PC-9 (cell line): ENCODE results near the gene SBNO2. TPM values are rescaled to one million over a fixed set of nuclear protein-coding genes. Genes with fewer than 3 reads are reported as not detected.
"Not testable (repeated sequence)": the region's sequence is repeated elsewhere in the genome, so short reads cannot be mapped to it uniquely, and the experiment has no call there.

ENCODE experiments used
- BruUV-seq: library from RNA; stranded (reverse); fragments of 400-500 nt; replicated peaks from 2 replicates; lab custom pipeline; 2021; lab: Mats Ljungman, UMichigan
- CTCF ChIA-PET: fragments of 300-600 bp; sonication (Branson Sonifier 250); formaldehyde crosslinking; loops from one replicate; lab custom pipeline; 2022; ENCODE audit warnings: antibody characterized with exemption; lab: Charles Lee
- POLR2A ChIA-PET: fragments of 300-600 bp; sonication (Branson Sonifier 250); formaldehyde crosslinking; loops from one replicate; lab custom pipeline; 2022; ENCODE audit warnings: antibody characterized with exemption; ENCODE audit not compliant: unreplicated experiment; lab: Charles Lee
- DNase-seq, 2 experiments: peaks; one replicate each; pipeline versions ENCODE4 v3.0.0 to v3.0.0-alpha.2; 2015 to 2022; ENCODE audit warnings: mixed read lengths in 1 of 2
- H2AFZ ChIP-seq: fragments of 200-600 bp; sonication (generic); 2 replicates; pipeline ENCODE4 v1.8.1; 2017; ENCODE audit warnings: antibody characterized with exemption
- H3F3A ChIP-seq: fragments of 200-600 bp; sonication (generic); 2 replicates; pipeline ENCODE4 v1.8.1; 2017; ENCODE audit warnings: antibody characterized with exemption, mild to moderate bottlenecking, low read depth; ENCODE audit not compliant: insufficient read depth
- H3K27ac ChIP-seq: fragments of 200-600 bp; sonication (generic); 2 replicates; pipeline ENCODE4 v1.6.1; 2016; ENCODE audit warnings: mixed run types
- H3K27me3 ChIP-seq: fragments of 200-600 bp; sonication (generic); 2 replicates; pipeline ENCODE4 v1.6.1; 2016; ENCODE audit warnings: low read depth, mixed run types; ENCODE audit not compliant: insufficient read depth
- H3K36me3 ChIP-seq: fragments of 200-600 bp; sonication (generic); 2 replicates; pipeline ENCODE4 v1.6.1; 2016; ENCODE audit warnings: low read depth, mixed run types
- H3K4me1 ChIP-seq: fragments of 200-600 bp; sonication (generic); replicated peaks from 2 replicates; pipeline ENCODE4 v1.6.1; 2016; ENCODE audit warnings: mixed run types; ENCODE audit not compliant: insufficient read depth
- H3K4me2 ChIP-seq: fragments of 200-600 bp; sonication (generic); 2 replicates; pipeline ENCODE4 v1.6.1; 2017; ENCODE audit warnings: mixed run types
- H3K4me3 ChIP-seq: fragments of 200-600 bp; sonication (generic); 2 replicates; pipeline ENCODE4 v1.6.1; 2016; ENCODE audit warnings: mixed run types
- H3K79me2 ChIP-seq: fragments of 200-600 bp; sonication (generic); 2 replicates; pipeline ENCODE4 v1.6.1; 2017; ENCODE audit warnings: low read depth, mixed run types
- H3K9me2 ChIP-seq: fragments of 200-600 bp; sonication (generic); 2 replicates; pipeline ENCODE4 v1.8.1; 2017; ENCODE audit warnings: mild to moderate bottlenecking; ENCODE audit not compliant: insufficient read depth
- H3K9me3 ChIP-seq: fragments of 200-600 bp; sonication (generic); 2 replicates; pipeline ENCODE4 v1.8.1; 2016; ENCODE audit warnings: low read depth; ENCODE audit not compliant: insufficient read depth
- H4K20me1 ChIP-seq: fragments of 200-600 bp; sonication (generic); 2 replicates; pipeline ENCODE4 v1.8.1; 2017; ENCODE audit not compliant: insufficient read depth
- EZH2 ChIP-seq: fragments of 200-600 bp; sonication (generic); IDR thresholded peaks from 2 replicates; pipeline ENCODE4 v1.8.0; 2017; ENCODE audit warnings: antibody characterized with exemption, low read depth
- intact Hi-C: fragments of 100-400 bp; cut with micrococcal nuclease; formaldehyde crosslinking; loops from one replicate; pipeline ENCODE4 v1.10.0; 2022; ENCODE audit not compliant: unreplicated experiment
- total RNA-seq: library from RNA; stranded (reverse); gene quantifications from 2 replicates; pipeline ENCODE4 v1.2.3, GENCODE V29; 2021
- TF ChIP-seq, protein P1 (sequence below): fragments of 200-600 bp; sonication (generic); conservative IDR thresholded peaks from 2 replicates; pipeline ENCODE4 v1.6.1; 2017; ENCODE audit warnings: mixed run types, antibody characterized with exemption, mild to moderate bottlenecking, moderate library complexity

SBNO2 gene
- total RNA-seq, 1 experiment from 2014 or later: 82.4 TPM

DNA sequence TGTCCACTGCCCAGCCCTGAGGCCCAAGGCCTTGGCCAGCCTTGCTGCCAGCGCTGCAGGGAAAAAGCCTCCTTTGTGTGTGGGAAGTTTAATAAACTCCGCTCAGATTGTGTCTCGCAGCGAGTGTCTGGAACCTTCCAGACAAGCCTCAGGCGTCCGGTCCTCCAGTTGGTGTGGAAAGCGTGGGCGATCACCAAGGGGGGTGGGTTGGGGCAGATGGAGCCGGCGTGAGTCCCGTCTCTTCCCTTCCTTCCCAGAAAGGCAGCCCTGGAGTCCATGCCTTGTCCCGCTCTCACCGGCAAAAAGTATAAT is 36.1 kb upstream of the SBNO2 start:
- TF ChIP-seq, protein P1, sequence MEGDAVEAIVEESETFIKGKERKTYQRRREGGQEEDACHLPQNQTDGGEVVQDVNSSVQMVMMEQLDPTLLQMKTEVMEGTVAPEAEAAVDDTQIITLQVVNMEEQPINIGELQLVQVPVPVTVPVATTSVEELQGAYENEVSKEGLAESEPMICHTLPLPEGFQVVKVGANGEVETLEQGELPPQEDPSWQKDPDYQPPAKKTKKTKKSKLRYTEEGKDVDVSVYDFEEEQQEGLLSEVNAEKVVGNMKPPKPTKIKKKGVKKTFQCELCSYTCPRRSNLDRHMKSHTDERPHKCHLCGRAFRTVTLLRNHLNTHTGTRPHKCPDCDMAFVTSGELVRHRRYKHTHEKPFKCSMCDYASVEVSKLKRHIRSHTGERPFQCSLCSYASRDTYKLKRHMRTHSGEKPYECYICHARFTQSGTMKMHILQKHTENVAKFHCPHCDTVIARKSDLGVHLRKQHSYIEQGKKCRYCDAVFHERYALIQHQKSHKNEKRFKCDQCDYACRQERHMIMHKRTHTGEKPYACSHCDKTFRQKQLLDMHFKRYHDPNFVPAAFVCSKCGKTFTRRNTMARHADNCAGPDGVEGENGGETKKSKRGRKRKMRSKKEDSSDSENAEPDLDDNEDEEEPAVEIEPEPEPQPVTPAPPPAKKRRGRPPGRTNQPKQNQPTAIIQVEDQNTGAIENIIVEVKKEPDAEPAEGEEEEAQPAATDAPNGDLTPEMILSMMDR: no peak
- TF ChIP-seq EZH2: no peak
- Histone ChIP-seq H3K4me3 (no peak overlapping the region), H3K9me2 (no peaks in the 10 kb centered on the region), H3K27me3 (no peaks in the 10 kb centered on the region), H3K27ac (no peak overlapping the region), H3K9me3 (no peaks in the 10 kb centered on the region), H3K36me3 (no peaks in the 10 kb centered on the region), H4K20me1 (peaks cover 28% of the 10 kb centered on the region), H3K4me2 (no peak overlapping the region), H3K79me2 (peaks cover 86% of the 10 kb centered on the region), H3F3A (peaks cover 13% of the 10 kb centered on the region; the same call in 1 of the 2 replicates), H3K4me1 (peaks cover 12% of the 10 kb centered on the region), H2AFZ (no peak overlapping the region)
- CTCF ChIA-PET: no interaction called here
- intact Hi-C loops: no loop called here
- no TSS peak for BruUV-seq
- POLR2A ChIA-PET: no interaction called here
- no peak for DNase-seq

DNA sequence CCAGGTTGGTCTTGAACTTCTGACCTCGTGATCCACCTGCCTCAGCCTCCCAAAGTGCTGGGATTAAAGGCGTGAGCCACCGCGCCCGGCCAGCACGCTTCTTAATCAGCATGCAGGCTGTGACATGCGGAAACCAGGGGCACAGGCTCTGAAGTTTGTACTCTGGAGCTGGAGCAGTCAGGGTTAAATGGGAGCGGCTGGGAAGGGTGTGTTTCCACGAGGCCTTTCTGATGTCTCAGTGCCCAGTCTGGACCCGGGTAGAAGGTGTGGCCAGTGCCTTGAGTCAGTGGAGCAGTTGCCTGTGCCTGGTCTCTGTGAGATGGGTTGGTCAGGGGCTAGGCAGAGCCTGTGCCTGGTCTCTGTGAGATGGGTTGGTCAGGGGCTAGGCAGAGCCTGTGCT is 34.8 kb upstream of the SBNO2 start:
- Histone ChIP-seq H3K4me1 (peaks cover 11% of the 10 kb centered on the region), H3K4me2 (peak overlapping the region; percentile 23; the same call in 1 of the 2 replicates), H3F3A (peaks cover 12% of the 10 kb centered on the region; the same call in 1 of the 2 replicates), H4K20me1 (peaks cover 28% of the 10 kb centered on the region), H3K79me2 (peaks cover 72% of the 10 kb centered on the region)
- DNase-seq, H3K27ac ChIP-seq, POLR2A ChIA-PET, H3K4me3 ChIP-seq, BruUV-seq, H3K9me3 ChIP-seq, H3K9me2 ChIP-seq, H2AFZ ChIP-seq, intact Hi-C loops, H3K36me3 ChIP-seq, H3K27me3 ChIP-seq, CTCF ChIA-PET: not testable (repeated sequence)

DNA sequence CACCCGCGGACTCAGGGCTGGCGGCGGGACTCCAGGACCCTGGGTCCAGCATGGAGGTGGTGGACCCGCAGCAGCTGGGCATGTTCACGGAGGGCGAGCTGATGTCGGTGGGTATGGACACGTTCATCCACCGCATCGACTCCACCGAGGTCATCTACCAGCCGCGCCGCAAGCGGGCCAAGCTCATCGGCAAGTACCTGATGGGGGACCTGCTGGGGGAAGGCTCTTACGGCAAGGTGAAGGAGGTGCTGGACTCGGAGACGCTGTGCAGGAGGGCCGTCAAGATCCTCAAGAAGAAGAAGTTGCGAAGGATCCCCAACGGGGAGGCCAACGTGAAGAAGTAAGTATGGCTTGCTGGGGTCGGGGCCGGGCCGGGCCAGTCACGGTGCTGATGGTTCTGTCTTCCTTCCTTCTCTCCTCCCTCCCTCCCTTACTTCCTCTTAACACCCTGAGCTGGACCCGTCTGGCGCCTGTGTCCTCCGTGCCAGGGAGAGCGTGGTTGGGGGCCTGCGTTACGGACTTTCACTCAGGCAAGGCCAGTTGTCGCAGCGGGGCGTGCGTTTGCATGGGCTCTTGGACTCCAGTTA is 32.9 kb upstream of the SBNO2 start:
- DNase-seq: no peak
- no peak for TF ChIP-seq EZH2
- TF ChIP-seq, protein P1: no peak
- H3K9me2 ChIP-seq: no peaks in the 10 kb centered on the region
- intact Hi-C loops: no loop called here
- CTCF ChIA-PET: no interaction called here
- H3K4me3 ChIP-seq: peak overlapping the region; percentile 71
- peak overlapping the region; percentile 91 for H3K4me2 ChIP-seq
- H4K20me1 ChIP-seq: peaks cover 25% of the 10 kb centered on the region
- TSS peak; percentile 38 for BruUV-seq
- H3K36me3 ChIP-seq: no peaks in the 10 kb centered on the region
- H3K9me3 ChIP-seq: no peaks in the 10 kb centered on the region
- peaks cover 56% of the 10 kb centered on the region for H3K79me2 ChIP-seq
- H3K27ac ChIP-seq: 0 out of 2 replicates have a peak overlapping the region, but pooled peaks have one; percentile 23
- peaks cover 20% of the 10 kb centered on the region for H3K4me1 ChIP-seq
- H3F3A ChIP-seq: peaks cover 16% of the 10 kb centered on the region; the same call in 1 of the 2 replicates
- H3K27me3 ChIP-seq: no peaks in the 10 kb centered on the region
- POLR2A ChIA-PET: interaction anchor here (0.6 kb wide), 1 partner anchor 283 kb away, joined by 6 read pairs; no protein-coding TSS in a partner anchor
- H2AFZ ChIP-seq: no peak overlapping the region
